HG03571 (cell line): ENCODE results near the gene CEP41.
"Not testable (repeated sequence)": the region's sequence is repeated elsewhere in the genome, so short reads cannot be mapped to it uniquely, and the experiment has no call there.

Source experiments
- ATAC-seq: cut with Tn5 transposase; IDR thresholded peaks from one replicate; pipeline ENCODE4 v1.9.1; 2021; ENCODE audit not compliant: unreplicated experiment

CEP41 gene

DNA sequence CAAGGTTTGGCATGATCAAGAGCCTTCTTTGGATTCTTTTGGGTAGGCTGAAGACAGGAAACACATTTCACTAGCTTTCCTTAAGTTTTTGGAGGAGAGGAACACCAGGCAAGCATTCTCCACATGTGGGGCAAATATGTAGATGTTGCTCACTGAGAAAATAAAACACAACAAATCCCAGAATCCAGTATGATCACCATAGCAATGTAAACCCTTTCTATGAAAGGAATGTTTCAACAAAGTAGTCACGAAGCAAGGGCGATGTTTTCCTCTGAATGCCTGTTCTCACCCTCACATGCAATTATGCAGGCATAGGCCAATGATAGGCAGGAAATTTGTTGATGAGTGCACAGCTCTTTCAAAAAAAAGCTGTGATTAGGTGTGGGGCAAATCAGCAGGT, 20.5 kb upstream of the CEP41 start:
- ATAC-seq = no peak

DNA sequence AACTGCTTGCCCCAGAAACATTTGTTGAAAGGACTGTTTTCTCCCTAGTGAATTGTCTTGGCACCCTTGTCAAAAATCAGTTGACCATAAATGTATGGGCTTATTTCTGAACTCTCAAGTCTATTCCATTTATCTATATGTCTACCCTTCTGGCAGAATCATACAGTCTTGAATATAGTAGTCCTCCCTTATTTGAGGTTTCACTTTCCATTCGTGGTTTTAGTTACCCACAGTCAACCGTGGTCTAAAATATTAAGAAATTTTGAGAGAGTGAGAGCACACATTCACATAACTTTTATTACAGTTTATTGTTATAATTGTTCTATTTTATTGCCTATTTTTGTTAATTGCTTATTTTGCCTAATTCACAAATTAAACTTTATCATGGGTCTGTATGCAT, 17.4 kb upstream of the CEP41 start:
- no peak for ATAC-seq

DNA sequence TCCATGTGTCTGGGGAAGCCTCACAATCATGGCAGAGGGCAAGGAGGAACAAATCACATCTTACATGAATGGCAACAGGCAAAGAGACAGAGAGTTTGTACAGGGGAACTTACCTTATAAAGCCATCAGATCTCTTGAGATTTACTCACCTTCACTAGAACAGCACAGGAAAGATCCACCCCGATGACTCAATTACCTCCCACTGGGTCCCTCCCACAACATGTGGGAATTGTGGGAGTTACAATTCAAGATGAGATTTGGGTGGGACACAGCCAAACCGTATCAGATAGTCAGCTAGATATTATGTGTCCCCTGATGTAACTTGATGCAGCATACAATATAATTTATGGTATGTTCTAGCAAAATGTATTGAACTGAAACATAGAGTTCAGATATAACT, 14.1 kb upstream of the CEP41 start:
- no peak for ATAC-seq

DNA sequence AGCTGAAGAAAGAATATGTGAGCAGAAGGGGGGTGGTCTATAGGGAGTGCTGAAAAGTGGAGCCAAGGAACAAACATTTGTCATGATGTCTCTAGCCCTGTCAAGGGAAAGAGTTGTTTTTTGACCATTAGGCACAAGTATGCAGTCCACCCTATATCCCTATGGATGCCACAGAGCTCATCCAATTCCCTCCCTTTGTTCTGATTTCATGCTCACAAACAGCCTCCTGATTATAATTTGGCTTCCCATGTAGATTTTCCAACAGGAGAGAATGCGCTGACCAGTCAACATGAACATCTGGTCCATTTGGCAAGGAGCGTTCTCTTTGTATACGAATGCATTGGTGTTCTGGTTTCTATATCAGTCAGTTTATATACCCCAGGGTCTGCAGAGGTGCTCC, 12.1 kb upstream of the CEP41 start:
- ATAC-seq = no peak

DNA sequence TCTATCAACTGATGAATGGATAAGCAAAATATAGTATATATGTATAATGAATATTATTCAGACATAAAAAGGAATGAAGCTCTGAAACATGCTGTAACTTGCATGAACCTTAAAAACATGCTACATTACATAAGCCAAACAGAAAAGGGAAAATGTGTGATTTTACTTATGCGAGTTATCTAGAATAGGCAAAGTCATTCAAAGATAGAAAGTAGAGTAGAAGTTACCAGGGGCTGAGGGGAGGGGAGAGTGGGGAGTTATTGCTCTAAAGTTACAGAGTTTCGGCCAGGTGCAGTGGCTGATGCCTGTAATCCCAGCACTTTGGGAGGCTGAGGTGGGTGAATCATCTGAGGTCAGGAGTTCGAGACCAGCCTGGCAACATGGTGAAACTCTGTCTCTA, 10.5 kb upstream of the CEP41 start:
- not testable (repeated sequence) for ATAC-seq

DNA sequence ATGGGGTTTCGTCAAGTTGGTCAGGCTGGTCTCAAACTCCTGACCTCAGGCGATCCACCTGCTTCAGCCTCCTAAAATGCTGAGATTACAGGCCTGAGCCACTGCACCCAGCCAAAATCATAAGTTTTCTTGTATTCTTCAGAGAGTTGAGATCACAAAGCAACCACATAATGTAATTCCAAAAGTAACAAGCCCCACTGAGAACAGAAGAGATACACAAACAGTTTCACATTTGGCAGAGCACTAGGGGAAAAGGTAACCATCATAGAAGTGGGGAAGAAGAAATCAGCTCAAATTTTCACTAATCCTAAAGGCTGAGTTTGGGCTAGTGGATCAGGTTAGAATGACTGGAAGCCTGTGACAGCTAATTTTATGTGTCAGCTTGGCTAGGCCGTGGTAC, 5.4 kb upstream of the CEP41 start:
- ATAC-seq = no peak

DNA sequence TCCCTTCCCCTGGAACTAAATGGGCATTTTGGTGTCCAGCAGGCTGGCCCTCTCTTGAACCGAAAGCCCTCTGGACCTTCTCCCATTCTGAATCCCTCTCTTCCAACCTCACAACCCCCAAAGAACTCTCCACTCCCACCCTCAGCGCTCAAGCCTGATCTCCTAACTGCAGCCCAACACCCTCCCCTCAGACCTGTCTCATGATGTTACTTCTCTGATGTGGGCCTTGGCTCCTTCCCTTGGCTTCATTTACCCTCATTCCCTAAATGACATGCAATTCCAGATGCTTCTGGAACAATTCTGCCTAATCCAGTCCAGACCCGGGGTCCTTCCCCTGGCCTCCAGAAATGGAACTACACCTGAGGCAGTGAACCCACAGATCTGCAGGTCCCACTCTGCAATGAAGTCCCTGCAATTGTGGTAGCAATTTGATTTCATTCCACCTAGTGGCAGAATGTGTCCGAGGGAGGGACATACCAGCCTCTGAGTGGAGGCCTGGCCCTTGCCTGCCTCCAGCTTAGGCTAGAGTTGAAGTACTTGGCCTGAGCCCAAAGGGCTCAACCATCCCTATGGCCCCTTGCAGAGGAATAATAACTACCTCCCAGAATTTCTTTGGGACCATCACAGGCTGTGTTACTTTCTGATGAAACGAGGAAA, 4.1 kb upstream of the CEP41 start:
- ATAC-seq = no peak

DNA sequence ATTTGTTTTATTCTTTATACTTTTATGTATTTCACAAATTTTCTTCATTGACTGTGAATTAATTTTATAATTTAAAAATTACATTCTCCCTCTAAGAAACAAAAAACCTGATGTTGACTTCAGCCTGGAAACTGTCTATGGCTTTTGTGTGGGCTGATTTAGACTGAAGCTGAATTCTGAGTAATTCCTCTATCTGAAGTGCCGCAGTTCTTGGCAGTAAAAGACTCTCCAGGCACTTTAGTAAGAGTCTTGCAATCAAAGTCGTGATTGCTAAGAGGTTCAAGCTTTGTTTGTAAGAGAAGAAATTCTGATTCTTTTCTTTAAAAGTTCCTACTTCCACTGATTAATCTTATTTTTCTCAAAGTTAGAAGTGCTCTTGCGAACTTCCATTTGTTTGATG, 3.4 kb upstream of the CEP41 start:
- no peak for ATAC-seq

DNA sequence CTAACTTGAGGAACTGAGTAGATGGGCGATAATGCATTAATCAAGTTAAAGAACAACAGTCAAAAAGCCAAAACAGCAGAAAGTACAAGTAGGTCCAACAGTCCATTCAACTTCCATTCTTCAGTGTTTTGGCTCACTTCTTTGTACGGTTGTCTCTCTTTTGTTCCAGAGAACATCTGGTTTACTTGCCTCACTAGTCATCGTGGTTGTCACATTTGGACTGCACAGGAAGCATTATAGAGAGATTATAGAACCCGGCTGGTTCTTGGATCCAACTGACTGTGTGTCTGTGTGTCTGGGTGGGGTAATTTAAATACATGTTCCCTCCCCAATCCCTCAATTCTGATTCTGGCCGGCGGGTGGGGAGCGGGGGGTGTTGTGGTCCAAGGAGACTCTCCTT, 1.8 kb upstream of the CEP41 start:
- no peak for ATAC-seq

DNA sequence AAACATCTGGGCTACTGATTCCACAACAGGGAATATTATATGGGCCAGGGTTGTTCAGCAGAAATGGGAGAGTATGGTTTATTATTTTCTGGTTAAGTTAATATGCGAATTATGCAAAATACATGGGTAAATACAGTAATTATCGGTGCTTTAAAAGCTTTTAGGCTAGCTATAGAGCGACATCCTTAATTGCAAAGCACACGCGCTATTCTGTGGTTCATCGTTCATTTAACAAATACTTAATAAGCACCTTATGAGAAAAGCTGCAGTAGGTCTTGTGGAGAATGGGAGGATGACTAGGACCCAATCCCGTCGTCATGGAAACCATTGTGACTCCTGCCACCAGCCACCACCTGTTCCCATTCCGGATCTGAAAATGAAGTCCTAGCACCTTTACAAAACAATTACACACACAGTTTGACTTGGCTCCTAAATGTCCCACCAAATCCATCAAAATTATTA, 623 bp upstream of the CEP41 start:
- ATAC-seq = no peak

DNA sequence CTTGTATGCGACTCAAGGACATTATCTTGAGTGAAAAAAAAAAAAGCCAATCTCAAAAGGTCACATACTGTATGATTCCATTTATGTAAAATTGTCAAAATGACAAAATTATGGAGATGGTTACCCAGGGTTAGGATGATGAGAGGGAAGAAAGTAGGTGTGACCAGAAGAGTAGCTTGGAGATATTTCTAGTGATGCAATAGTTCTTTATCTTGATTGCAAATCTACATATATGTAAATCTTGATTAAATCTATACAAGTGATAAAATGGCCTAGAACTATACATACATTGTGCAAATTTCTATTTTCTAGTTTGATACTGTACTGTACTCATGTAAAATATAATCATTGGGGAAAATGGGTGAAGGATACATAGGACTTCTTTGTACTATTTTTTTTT, 4.6 kb downstream of the CEP41 start:
- ATAC-seq = no peak

DNA sequence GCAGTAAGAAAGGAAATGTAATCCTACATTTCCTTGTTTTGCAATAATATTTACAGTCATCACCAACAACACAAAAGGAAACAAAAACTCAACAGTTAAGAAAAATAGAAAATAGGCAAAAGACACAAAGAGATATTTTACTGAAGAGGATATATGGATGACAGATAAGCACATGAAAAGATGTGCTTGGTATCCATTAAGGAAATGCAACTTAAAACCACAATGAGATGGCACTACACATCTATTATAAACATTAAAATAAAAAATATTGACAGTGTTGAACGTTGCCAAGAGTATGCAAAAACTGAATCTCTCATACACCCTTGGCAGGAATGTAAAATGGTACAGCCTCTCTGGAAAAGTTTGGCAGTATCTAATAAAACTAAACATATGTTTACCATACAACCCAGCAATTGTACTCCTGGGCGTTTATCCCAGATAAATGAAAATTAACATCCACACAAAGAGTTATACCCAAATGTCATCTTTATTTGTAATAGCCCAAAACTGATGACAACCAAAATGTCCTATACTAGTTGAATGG, 5.4 kb downstream of the CEP41 start:
- ATAC-seq = no peak

DNA sequence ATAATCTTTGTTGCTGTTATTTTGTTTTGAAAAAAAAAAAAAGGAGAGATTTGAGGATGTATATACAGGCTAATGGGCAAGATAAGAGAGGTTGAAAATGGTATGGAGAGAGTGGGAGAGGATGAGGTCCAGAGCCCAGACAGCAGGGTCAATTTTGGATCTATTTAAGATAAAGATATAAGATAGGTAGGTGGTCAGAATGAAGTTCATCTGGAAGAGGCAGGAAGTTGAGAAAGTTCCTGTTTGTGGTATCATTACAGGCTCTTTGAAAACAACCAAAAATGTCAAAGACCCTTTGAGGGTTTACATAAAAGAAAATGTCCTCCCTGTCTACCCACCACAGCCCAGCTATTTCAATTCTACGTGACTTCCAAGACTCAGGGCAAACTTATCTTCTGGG, 7.5 kb downstream of the CEP41 start:
- no peak for ATAC-seq

DNA sequence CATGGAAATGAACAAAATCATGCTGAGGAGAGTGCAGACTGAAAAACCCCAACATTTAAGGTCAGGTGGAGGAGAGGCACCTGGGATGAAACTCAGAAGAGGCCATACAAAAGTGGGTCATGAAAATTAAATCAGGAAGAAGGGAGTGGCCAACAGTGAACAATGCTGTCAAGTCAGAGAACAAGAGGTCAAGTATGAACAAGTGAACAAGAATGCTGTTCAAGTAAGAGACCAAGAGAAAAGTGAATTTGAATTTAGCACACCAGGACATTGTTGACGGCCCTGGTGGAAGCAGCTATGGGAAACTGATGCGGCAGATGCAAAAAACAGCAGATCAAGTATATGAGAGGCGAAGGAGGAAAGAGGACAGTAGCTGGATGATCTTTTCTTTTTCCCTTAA, 7.9 kb downstream of the CEP41 start:
- no peak for ATAC-seq

DNA sequence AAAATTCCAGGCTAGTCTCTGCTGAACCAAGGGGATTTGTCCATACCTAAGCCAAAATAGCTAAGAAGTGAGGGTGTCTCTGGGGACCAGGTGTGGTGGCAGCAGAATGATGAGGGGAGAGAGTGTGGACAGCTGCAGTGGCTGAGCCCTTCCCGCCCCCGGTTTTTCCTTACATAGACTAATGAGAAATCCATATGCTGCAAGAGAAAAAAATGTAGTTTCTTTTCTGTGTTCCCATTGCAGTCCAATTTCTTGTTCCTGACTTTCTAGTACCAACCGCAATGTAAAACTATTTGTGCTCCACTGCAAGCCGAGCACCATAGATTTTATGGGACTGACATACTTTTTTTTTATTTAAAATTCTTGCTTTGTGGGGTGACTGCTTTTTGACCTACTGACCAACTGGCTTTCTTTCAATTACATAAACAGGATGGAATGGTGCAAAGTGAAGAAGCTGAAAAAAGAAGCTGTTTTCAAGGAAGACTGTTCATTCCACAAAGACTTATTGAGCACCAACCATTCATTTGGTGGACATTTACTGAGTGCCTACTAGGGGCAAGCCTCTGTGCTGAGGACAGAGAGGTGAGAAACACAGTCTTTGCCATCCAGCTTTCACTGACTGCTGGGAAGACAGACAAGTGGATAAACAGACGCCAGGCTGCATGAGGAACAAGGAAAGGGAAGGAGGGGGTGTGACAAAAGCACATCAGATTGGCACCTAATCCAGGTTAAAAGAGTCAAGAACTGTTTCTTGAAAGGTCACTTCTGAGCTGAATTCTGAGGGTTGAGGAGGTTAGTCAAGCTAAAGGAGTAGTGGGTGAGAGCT, 9.8 kb downstream of the CEP41 start:
- no peak for ATAC-seq

DNA sequence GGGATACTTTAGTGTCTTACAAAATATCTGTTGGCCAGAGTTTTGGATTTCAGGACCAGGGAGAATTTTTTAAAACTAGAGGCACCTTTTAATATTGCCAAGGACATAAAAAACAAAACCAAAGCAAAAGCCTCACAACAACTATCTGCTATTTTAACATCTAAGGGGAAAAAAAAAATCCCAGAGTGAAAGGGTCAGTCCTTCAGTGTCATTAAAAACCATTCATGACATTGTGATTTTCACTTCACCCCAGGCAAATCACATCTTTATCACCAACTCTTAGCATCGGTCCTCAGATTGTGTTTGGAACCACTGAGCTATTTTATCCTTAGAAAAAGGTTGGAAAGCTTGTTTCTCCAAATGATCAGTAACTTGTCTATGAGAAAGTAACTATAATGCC, 10.7 kb downstream of the CEP41 start:
- ATAC-seq = no peak

DNA sequence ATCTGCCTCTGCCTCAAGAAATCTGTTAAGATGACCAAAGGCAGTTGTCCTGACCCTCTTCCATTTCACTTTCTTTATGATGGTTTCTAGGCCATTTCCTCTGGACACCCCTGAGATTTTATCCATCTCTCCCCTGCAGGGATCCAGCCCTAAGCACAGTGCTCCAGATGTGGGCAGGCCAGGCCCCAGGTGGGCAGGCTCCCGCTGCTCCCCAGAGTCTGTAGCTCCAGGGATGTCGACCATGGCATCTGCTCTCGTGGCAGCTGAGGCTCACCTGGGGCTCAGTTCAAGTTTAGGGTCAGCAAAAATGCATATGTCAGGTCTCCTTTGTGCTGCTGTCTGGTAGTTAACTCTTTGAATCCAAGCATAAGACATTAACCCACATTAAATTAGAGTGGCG, 11.8 kb downstream of the CEP41 start:
- ATAC-seq = no peak

DNA sequence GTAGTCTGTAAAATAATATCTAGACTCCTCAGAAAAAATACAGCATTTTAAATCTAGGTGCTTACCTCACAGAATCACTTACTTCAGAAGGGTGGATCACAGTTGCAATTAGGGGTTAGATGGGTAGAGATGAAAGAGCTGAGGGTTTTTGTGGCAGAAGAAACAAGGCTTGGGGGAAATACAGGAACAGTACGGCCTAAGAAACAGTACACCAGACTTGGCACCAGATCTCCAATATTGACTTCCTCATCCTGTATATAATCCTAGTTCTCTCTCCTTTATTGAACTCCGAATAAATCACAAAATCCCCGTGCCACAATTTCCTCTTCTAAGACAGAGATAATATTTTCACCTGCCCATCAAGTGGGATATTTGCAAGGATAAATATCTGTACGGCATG, 14.3 kb downstream of the CEP41 start:
- ATAC-seq = no peak

DNA sequence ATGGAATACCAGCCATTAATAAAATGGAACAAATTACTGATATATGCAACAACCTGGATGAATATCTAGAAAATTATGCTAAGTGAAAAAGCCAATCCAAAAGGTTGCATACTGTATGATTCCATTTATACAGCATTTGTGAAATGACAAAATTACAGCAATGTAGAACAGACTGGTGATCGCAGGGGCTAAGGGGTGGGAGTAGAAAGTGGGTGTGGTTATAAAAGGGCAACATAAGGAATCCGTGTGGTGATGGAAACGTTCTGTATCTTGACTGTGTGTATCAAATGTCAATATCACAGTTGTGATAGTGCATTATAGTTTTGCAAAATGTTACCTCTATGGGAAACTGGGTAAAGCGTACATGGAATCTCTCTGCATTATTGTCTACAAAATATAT, 15.0 kb downstream of the CEP41 start:
- ATAC-seq = no peak

DNA sequence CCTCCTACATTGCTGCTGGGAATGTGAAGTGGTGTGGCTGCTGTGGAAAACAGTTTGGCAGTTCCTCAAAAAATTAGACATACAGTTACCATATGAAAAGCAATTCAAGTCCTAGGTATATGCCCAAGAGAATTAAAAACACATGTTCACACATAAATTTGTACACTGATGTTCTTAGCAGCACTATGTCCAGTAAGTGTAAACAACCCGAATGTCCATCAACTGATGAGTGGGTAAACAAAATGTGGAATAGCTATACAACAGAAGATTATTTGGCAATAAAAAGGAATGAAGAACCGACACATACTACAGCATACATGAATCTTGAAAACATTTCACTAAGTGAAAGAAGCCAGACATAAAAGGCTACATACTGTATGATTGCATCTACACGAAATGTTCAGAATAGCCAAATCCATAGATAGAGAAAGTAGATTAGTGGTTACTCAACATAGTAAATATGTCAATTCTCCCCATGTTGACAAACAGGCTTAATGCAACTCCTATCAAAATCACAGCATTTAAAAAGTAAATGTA, 17.2 kb downstream of the CEP41 start:
- no peak for ATAC-seq

DNA sequence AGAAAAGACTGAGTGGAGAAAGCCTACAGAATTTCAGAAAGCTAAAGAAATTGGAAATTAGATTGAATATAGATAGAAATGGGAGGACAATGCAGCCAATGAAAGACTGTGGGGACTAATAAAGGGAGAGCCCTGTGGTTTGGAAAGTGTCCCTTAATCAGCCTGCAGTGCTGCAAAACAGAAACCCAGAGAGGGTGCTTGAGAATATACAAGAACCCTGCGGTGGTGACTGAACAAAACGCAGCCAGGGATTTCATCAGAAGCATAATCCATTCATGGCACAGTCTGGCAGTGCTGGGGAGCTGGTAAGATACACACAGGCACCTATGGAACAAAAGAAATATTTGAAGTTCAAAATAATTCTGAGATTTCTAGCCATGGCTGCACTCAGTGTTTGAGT, 19.1 kb downstream of the CEP41 start:
- ATAC-seq = no peak

DNA sequence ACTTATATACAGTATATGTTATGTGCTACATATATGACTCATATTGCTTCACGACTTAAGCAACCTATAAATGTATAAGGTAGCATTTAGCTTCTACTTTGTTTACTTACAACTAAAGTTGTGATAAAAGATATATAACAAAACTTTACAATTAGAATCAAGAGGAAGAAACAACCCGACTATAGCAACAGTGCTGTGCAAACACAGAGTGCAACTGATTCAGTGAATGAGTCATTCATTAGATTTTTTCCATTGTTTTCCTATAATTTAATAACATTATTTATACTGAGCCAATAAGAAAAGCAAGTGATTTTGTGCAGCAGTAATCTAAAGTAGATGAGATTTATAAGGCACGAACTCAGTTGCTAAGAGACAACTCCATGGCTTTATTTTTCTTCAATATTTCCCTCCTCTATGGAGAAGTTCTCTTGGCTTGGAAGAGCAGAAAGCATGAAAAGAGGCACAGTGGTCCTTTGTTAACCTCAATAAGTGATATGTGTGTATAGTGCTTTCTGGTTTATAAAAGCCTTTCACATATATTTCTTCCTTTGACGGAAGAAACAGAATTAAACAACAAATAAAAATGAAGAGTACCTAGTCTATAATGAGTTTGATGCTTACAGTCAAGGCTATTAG, 19.8 kb downstream of the CEP41 start:
- no peak for ATAC-seq
